Stomach (tissue), 9 donors: ENCODE data around the gene DRC3. TPM values are rescaled to one million over a fixed set of nuclear protein-coding genes. Genes with fewer than 3 reads are reported as not detected.

Source experiments
- DNase-seq, 2 donors: peaks; one replicate each; pipeline versions ENCODE4 v3.0.0 to v3.0.0-alpha.2; 2013 to 2019
- H3K27ac ChIP-seq, 5 donors: fragments of 200-600 bp in 4 of 5; sonication (generic) in 4 of 5; one replicate each; pipeline ENCODE4 v1.5.1; 2013 to 2019; ENCODE audit warnings: mild to moderate bottlenecking in 1 of 5, moderate library complexity in 1 of 5
- H3K27me3 ChIP-seq, 3 donors: fragments of 200-600 bp; sonication (generic); one replicate each; pipeline ENCODE4 v1.5.1; 2017 to 2019; ENCODE audit warnings: mixed run types in 1 of 3
- H3K36me3 ChIP-seq, 4 donors: fragments of 200-600 bp; sonication (generic); 1 replicate in 3 of 4; 2 replicates in 1 of 4; pipeline ENCODE4 v1.5.1; 2016 to 2019
- H3K4me1 ChIP-seq, 4 donors: fragments of 200-600 bp; sonication (generic); one replicate each; pipeline ENCODE4 v1.5.1; 2016 to 2019
- H3K4me3 ChIP-seq, 4 donors: fragments of 200-600 bp; sonication (generic) in 3 of 4; one replicate each; pipeline ENCODE4 v1.5.1; 2016 to 2019; ENCODE audit warnings: mild to moderate bottlenecking in 1 of 4
- H3K9me3 ChIP-seq, 4 donors: fragments of 200-600 bp; sonication (generic); one replicate each; pipeline ENCODE4 v1.5.1; 2016 to 2019
- EP300 ChIP-seq: sonication (generic); formaldehyde crosslinking; IDR thresholded peaks from one replicate; pipeline ENCODE4 v1.6.1; 2017; ENCODE audit warnings: antibody characterized with exemption
- POLR2A ChIP-seq, 4 donors: fragments of 450-650 bp; IDR thresholded peaks; one replicate each; pipeline ENCODE4 v1.6.1; 2016; ENCODE audit warnings: antibody characterized with exemption in 4 of 4, control low read depth in 2 of 4, mild to moderate bottlenecking in 1 of 4, moderate library complexity in 1 of 4
- POLR2AphosphoS5 ChIP-seq, 3 donors: sonication (generic); formaldehyde crosslinking; IDR thresholded peaks; one replicate each; pipeline ENCODE4 v1.6.1; 2016; ENCODE audit warnings: antibody characterized with exemption in 3 of 3
- WGBS, 5 donors: extraction: QIAGEN DNeasy Blood & Tissue Kit in 3 of 5; methylation state at CpG; one replicate each; pipeline versions ENCODE4 v1.1.5 to v1.1.7; 2013 to 2018; 5-methylcytosine and 5-hydroxymethylcytosine counted together
- intact Hi-C: fragments of 100-400 bp; cut with DNase I; formaldehyde crosslinking; loops from one replicate; pipeline ENCODE4 v1.15.1; 2023; ENCODE audit warnings: low total_unique reads
- polyA plus RNA-seq, 3 donors: library from polyadenylated mRNA; stranded (reverse); fragments of 200-250 nt; gene quantifications; one replicate each; pipeline ENCODE4 v1.2.3, GENCODE V29; 2013
- total RNA-seq, 5 donors: library from RNA; depleted of rRNA; stranded (reverse); fragments of >200 nt; gene quantifications; one replicate each; pipeline versions ENCODE4 v1.1.0 to v1.2.3, GENCODE V29; 2014 to 2016
- TF ChIP-seq, protein P1 (sequence below), 7 experiments: fragments of 450-650 bp in 4 of 7; fragments of 200-600 bp in 3 of 7; sonication (generic) in 3 of 7; IDR thresholded peaks; one replicate each; pipeline ENCODE4 v1.5.1; 2016 to 2019; ENCODE audit warnings: antibody characterized with exemption in 7 of 7, control low read depth in 2 of 7, mild to moderate bottlenecking in 1 of 7
- donor health status: healthy with polysubstance abuse.
- donor health status: Bipolar disorder and iron deficiency.
- donor health status: healthy.

Gene DRC3
- total and polyA plus RNA-seq, 8 donors: 1.1 to 16.5 (median 1.7) TPM; not detected in 1

DNA sequence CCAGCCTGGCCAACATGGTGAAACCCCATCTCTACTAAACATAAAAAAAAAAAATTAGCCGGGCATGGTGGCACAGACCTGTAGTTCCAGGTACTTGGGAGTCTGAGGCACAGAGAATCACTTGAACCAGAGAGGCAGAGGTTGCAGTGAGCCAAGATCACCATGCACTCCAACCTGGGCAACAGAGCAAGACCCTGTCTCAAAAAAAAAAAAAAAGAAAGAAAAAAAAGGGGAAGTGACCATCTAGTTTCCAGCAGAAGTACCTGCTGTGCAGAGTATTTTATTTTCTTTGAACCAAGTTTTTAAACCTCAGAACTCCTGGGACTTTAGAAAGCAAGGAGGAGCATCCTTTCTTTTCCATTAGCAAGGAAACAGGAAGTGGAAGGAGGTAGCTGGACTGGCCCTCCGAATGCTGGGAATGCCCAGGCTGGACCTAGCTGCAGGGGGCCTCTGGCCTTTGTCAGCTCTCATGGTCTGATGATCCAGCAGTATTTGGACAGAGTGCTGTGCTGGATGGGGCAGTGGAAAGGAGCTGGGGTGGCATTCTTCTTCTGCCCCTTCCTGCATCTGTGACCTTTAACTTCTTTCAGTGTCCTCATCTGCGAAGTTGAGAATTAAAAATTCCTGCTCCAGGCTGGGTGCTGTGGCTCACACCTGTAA is 73.2 kb downstream of the DRC3 start:
- Histone ChIP-seq H3K4me1 (peaks cover 4 to 23% (median 12%) of the 10 kb centered on the region in 4 donors), H3K36me3 (peaks cover 4 to 45% (median 38%) of the 10 kb centered on the region in 4 donors), H3K9me3 (no peaks in the 10 kb centered on the region), H3K4me3 (no peak overlapping the region), H3K27ac (no peak overlapping the region), H3K27me3 (no peaks in the 10 kb centered on the region)
- TF ChIP-seq EP300: no peak
- DNase-seq: no peak
- WGBS, 5 donors: 83 to 93% (median 90%) methylated on average over 3 of the region's 3 CpGs
- intact Hi-C loops: no loop called here

DNA sequence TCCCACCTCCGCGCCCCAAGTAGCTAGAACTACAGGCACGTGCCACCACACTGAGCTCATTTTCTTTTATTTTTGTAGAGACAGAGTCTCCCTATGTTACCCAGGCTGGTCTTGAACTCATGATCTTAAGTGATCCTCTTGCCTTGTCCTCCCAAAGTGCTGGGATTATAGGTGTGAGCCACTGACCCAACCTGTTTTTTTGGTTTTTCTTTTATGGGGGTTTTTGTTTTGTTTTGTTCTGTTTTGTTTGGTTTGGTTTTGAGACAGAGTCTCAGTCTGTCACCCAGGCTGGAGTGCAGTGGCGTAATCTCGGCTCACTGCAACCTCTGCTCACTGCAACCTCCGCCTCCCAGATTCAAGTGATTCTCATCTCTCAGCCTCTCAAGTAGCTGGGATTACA is 82.9 kb downstream of the DRC3 start:
- H3K27me3 ChIP-seq: no peaks in the 10 kb centered on the region
- H3K36me3 ChIP-seq: peaks cover 24 to 77% (median 74%) of the 10 kb centered on the region in 4 donors
- no peak for DNase-seq
- intact Hi-C loops: no loop called here
- no peak overlapping the region for H3K27ac ChIP-seq
- no peaks in the 10 kb centered on the region for H3K9me3 ChIP-seq
- WGBS, 5 donors: 92 to 97% (median 94%) methylated on average over 6 of the region's 6 CpGs
- no peak overlapping the region for H3K4me3 ChIP-seq
- H3K4me1 ChIP-seq: no peaks in the 10 kb centered on the region
- TF ChIP-seq POLR2AphosphoS5 (IDR thresholded peaks at IDR 0.05): no peak
- no peak for TF ChIP-seq POLR2A (IDR thresholded peaks at IDR 0.05)
- TF ChIP-seq, protein P1, sequence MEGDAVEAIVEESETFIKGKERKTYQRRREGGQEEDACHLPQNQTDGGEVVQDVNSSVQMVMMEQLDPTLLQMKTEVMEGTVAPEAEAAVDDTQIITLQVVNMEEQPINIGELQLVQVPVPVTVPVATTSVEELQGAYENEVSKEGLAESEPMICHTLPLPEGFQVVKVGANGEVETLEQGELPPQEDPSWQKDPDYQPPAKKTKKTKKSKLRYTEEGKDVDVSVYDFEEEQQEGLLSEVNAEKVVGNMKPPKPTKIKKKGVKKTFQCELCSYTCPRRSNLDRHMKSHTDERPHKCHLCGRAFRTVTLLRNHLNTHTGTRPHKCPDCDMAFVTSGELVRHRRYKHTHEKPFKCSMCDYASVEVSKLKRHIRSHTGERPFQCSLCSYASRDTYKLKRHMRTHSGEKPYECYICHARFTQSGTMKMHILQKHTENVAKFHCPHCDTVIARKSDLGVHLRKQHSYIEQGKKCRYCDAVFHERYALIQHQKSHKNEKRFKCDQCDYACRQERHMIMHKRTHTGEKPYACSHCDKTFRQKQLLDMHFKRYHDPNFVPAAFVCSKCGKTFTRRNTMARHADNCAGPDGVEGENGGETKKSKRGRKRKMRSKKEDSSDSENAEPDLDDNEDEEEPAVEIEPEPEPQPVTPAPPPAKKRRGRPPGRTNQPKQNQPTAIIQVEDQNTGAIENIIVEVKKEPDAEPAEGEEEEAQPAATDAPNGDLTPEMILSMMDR (IDR thresholded peaks at IDR 0.05): no peak
- no peak for TF ChIP-seq EP300

DNA sequence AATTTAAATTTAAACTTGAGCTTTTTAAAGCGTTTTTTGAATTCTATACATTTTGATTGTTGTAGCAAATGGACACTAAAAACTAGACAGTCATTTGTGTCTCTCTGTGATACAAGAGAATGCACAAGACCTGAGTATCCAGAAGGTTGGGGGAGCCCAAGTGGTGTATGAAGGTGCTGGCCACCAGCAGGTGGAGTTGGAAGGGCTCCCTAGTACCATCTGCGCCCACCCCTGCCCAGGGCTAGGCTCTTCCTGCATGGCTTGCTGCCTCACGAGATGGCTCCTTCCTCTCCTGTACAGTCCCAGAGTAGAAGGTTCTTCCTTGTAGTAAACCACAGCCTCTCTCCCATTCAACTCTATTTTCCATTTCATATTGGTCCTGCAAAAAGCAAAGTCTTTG is 83.6 kb downstream of the DRC3 start:
- intact Hi-C loops: no loop called here
- Histone ChIP-seq H3K36me3 (peaks cover 27 to 83% (median 81%) of the 10 kb centered on the region in 4 donors), H3K27me3 (no peaks in the 10 kb centered on the region)

DNA sequence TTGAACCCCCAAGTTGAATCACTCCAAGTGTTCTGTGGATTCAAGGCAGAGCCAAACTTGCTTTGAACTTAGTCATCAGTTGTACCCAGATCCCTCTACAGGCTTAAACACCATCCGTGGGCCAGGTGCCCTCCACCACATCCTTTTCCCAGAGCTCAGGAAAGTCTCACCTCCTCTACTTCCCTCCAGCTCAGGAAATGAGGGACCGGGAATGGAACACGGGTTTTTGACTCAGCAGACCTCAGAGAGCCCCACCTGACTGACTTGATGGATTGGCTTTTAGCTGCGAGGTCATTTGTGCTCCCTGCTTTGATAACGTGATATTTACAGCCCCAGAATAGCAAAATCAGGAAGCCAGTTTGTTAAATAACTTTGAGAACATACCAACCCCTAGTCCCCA is 86.6 kb downstream of the DRC3 start:
- TF ChIP-seq EP300 (no peak), POLR2A (IDR thresholded peaks at IDR 0.05) (no peak), POLR2AphosphoS5 (IDR thresholded peaks at IDR 0.05) (no peak)
- TF ChIP-seq, protein P1 (IDR thresholded peaks at IDR 0.05): no peak
- Histone ChIP-seq H3K27me3 (no peaks in the 10 kb centered on the region), H3K27ac (no peak overlapping the region), H3K9me3 (no peaks in the 10 kb centered on the region), H3K4me3 (no peak overlapping the region), H3K36me3 (peaks cover 38 to 100% (median 98%) of the 10 kb centered on the region in 4 donors), H3K4me1 (no peaks in the 10 kb centered on the region)
- intact Hi-C loops: no loop called here
- 69 to 80% (median 74%) methylated on average over 5 of the region's 5 CpGs for WGBS, 5 donors
- DNase-seq: no peak

More for the DNA sequence above, 83.6 kb downstream of the DRC3 start:
- WGBS, 5 donors: 81 to 91% (median 90%) methylated on average over 3 of the region's 3 CpGs
- Histone ChIP-seq H3K4me3 (no peak overlapping the region), H3K27ac (no peak overlapping the region), H3K9me3 (no peaks in the 10 kb centered on the region), H3K4me1 (no peaks in the 10 kb centered on the region)
- no peak for DNase-seq
- TF ChIP-seq POLR2A (IDR thresholded peaks at IDR 0.05) (no peak), POLR2AphosphoS5 (IDR thresholded peaks at IDR 0.05) (no peak), EP300 (no peak)
- TF ChIP-seq, protein P1 (IDR thresholded peaks at IDR 0.05): no peak

DNA sequence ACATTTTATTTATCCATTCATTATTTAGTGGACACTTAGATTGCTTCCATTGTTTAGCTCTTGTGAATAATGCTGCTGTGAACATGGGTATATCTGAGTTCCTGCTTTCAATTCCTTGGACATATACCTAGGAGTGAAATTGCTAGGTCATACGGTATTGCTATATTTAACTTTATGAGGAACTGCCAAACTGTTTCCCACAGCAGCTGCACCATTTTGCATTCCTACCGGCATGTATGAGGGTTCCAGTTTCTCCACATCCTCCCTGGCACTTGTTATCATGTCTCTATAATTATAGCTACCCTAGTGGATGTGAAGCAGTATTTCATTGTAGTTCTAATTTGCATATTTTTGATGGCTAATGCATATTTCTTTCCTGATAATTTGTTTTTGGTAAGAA is 91.4 kb downstream of the DRC3 start:
- intact Hi-C loops: no loop called here
- H3K27me3 ChIP-seq: no peaks in the 10 kb centered on the region
- DNase-seq: no peak
- TF ChIP-seq POLR2A (IDR thresholded peaks at IDR 0.05): no peak
- no peak for TF ChIP-seq EP300
- no peak for TF ChIP-seq POLR2AphosphoS5 (IDR thresholded peaks at IDR 0.05)
- TF ChIP-seq, protein P1 (IDR thresholded peaks at IDR 0.05): no peak
- peaks cover 35 to 83% (median 80%) of the 10 kb centered on the region in 4 donors for H3K36me3 ChIP-seq
- H3K4me3 ChIP-seq: no peak overlapping the region
- no peaks in the 10 kb centered on the region for H3K4me1 ChIP-seq
- WGBS, 5 donors: 79 to 87% (median 80%) methylated on average over 2 of the region's 2 CpGs
- H3K27ac ChIP-seq: no peak overlapping the region
- no peaks in the 10 kb centered on the region for H3K9me3 ChIP-seq
